Endothelial cell (in vitro differentiated cells): ENCODE measurements around the gene C9orf85. TPM values are rescaled to one million over a fixed set of nuclear protein-coding genes. Genes with fewer than 3 reads are reported as not detected.
"Not testable (repeated sequence)": the region's sequence is repeated elsewhere in the genome, so short reads cannot be mapped to it uniquely, and the experiment has no call there.

ENCODE experiments used
- DNase-seq: peaks from one replicate; pipeline ENCODE4 v3.0.0; 2021; ENCODE audit warnings: low spot score
- H3K27ac Mint-ChIP-seq: one replicate; pipeline ENCODE4 v1.8.0; 2021; ENCODE audit warnings: mixed read lengths, inconsistent platforms; ENCODE audit not compliant: unreplicated experiment
- H3K27me3 Mint-ChIP-seq: one replicate; pipeline ENCODE4 v1.8.0; 2021; ENCODE audit warnings: mild to moderate bottlenecking, moderate library complexity, mixed read lengths, inconsistent platforms; ENCODE audit not compliant: unreplicated experiment
- H3K36me3 Mint-ChIP-seq: one replicate; pipeline ENCODE4 v1.8.0; 2021; ENCODE audit warnings: mild to moderate bottlenecking, low read depth, mixed read lengths, inconsistent platforms; ENCODE audit not compliant: unreplicated experiment
- H3K4me1 Mint-ChIP-seq: one replicate; pipeline ENCODE4 v1.8.0; 2021; ENCODE audit warnings: mild to moderate bottlenecking, mixed read lengths, inconsistent platforms; ENCODE audit not compliant: unreplicated experiment
- H3K4me3 Mint-ChIP-seq: one replicate; pipeline ENCODE4 v1.8.0; 2021; ENCODE audit warnings: mild to moderate bottlenecking, mixed read lengths, inconsistent platforms; ENCODE audit not compliant: unreplicated experiment
- H3K9me3 Mint-ChIP-seq: one replicate; pipeline ENCODE4 v1.8.0; 2021; ENCODE audit warnings: mixed read lengths, inconsistent platforms; ENCODE audit not compliant: unreplicated experiment
- total RNA-seq: library from RNA; stranded (reverse); fragmentation: NEBNext Ultra II Directional; extraction: Animal tissue kit (Norgen Biotek cat#: 25700); gene quantifications from one replicate; pipeline ENCODE4 v1.2.1, GENCODE V29; 2021; ENCODE audit not compliant: unreplicated experiment
- TF ChIP-seq, protein P1 (sequence below): fragments of 200-600 bp; sonication (generic); IDR thresholded peaks from one replicate; pipeline ENCODE4 v1.5.0; 2021; ENCODE audit warnings: antibody characterized with exemption; ENCODE audit not compliant: unreplicated experiment

C9orf85 gene
- total RNA-seq, 1 donor from 2014 or later, result 12.2 TPM

DNA sequence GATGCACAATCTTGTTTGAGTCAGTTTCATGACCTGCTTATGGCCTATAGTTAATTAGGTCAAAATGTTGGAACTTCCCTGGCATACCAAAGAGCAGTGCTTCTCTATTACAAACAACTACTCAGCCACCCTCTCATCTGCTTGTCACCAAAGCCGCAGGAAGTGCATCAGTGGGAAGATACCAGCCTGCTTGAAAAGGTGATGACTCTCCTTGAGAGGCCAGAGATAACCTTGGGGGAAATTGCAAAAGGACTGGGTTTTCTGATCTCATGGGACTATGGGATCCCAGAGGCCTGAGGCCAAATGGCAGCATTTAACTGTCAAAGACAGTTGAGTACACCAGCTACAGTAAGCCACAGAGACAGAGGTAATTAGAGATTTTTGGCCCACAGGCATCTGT, 79.0 kb downstream of the C9orf85 start:
- H3K9me3 Mint-ChIP-seq, result no peaks in the 10 kb centered on the region
- no peaks in the 10 kb centered on the region for H3K36me3 Mint-ChIP-seq
- no peaks in the 10 kb centered on the region for H3K27me3 Mint-ChIP-seq
- peaks cover 3% of the 10 kb centered on the region for H3K4me1 Mint-ChIP-seq
- TF ChIP-seq, protein P1, sequence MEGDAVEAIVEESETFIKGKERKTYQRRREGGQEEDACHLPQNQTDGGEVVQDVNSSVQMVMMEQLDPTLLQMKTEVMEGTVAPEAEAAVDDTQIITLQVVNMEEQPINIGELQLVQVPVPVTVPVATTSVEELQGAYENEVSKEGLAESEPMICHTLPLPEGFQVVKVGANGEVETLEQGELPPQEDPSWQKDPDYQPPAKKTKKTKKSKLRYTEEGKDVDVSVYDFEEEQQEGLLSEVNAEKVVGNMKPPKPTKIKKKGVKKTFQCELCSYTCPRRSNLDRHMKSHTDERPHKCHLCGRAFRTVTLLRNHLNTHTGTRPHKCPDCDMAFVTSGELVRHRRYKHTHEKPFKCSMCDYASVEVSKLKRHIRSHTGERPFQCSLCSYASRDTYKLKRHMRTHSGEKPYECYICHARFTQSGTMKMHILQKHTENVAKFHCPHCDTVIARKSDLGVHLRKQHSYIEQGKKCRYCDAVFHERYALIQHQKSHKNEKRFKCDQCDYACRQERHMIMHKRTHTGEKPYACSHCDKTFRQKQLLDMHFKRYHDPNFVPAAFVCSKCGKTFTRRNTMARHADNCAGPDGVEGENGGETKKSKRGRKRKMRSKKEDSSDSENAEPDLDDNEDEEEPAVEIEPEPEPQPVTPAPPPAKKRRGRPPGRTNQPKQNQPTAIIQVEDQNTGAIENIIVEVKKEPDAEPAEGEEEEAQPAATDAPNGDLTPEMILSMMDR, result no peak
- H3K4me3 Mint-ChIP-seq, result no peak overlapping the region
- no peak for DNase-seq
- no peak overlapping the region for H3K27ac Mint-ChIP-seq

DNA sequence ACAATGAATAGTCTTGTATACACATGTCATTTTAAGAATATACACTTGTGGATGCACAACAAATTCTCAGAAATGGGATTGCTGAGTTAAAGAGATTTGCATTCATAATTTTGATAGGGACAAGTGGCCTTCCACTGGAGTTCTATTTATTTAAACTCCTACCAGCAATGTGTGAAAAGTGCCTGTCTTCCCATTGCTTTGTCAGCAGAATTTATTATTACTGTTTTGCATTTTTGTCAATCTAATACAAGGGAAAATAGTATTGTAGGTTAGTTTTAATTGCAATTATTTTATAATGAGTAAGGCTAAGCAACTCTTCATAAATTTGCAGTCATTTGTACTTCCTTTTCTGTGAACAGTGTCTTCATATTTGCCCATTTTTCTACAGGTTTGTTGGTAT, 94.0 kb downstream of the C9orf85 start:
- Mint-ChIP-seq H3K9me3 (no peaks in the 10 kb centered on the region), H3K4me1 (no peaks in the 10 kb centered on the region), H3K4me3 (no peak overlapping the region), H3K27ac (no peak overlapping the region), H3K27me3 (no peaks in the 10 kb centered on the region), H3K36me3 (no peaks in the 10 kb centered on the region)
- TF ChIP-seq, protein P1, result no peak
- DNase-seq, result no peak

DNA sequence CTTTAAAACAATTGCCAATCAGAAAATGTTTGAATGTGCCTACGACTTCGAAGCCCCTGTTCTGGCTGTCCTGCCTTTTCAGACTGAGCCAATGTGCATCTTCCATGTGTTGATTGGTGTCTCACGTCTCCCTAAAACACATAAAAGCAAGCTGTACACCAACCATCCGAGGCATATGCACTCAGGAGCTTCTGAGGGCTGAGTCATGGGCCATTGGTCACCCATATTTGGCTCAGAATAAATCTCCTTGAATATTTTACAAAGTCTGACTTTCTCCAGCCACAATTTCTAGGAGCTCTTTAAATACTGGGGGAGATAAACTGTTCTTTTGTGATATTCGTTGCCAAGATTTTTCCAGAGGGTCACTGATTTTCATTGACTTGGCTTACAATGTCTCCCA, 95.1 kb downstream of the C9orf85 start:
- no peaks in the 10 kb centered on the region for H3K36me3 Mint-ChIP-seq
- no peak overlapping the region for H3K4me3 Mint-ChIP-seq
- DNase-seq, result no peak
- H3K27me3 Mint-ChIP-seq, result no peaks in the 10 kb centered on the region
- TF ChIP-seq, protein P1, result no peak
- H3K9me3 Mint-ChIP-seq, result no peaks in the 10 kb centered on the region
- H3K27ac Mint-ChIP-seq, result no peak overlapping the region
- H3K4me1 Mint-ChIP-seq, result no peaks in the 10 kb centered on the region

DNA sequence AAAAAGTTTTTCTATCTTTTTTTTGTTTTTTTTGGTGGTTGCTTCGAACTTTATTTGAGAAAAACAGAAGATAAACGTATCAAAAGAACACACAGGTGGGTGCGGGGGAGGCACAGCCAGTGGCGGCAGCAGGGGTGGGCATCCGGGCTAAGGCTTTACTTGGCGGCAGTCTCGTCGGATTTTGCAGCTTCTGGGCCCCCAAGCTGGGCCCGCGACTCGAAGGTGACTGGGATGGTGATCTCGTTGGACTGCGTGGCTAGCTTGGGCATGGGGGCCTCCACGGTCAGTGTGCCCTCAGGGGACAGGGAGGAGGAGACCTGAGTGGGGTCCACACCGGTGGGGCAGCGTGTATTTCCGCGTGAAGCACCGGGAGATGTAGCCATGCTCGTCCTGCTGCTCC, 96.3 kb downstream of the C9orf85 start:
- not testable (repeated sequence) for H3K4me1 Mint-ChIP-seq, H3K4me3 Mint-ChIP-seq, H3K27me3 Mint-ChIP-seq, H3K36me3 Mint-ChIP-seq, DNase-seq, H3K9me3 Mint-ChIP-seq, H3K27ac Mint-ChIP-seq

DNA sequence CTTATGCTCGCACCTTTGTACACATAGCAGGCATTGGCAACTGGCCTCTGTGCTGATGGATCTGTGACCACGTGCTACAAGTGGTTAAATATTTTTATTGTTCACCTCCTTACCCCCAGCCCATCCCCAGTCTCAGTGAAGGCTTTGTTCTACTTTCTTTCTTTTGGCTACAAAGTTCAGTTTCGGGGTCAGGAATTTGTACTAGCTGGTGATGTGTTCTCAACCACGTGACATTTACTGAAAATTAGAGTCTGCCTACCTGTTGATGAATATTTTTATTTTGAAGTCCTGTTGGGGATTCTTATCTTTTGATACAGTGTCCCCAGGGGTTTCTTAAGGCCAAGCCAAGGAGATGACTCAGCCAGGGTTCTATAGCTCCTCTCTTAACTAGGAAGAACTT, 101.2 kb downstream of the C9orf85 start:
- H3K27me3 Mint-ChIP-seq, result no peaks in the 10 kb centered on the region
- TF ChIP-seq, protein P1, result no peak
- DNase-seq, result no peak
- no peaks in the 10 kb centered on the region for H3K4me1 Mint-ChIP-seq
- H3K27ac Mint-ChIP-seq, result no peak overlapping the region
- no peaks in the 10 kb centered on the region for H3K9me3 Mint-ChIP-seq
- H3K4me3 Mint-ChIP-seq, result no peak overlapping the region
- H3K36me3 Mint-ChIP-seq, result no peaks in the 10 kb centered on the region

DNA sequence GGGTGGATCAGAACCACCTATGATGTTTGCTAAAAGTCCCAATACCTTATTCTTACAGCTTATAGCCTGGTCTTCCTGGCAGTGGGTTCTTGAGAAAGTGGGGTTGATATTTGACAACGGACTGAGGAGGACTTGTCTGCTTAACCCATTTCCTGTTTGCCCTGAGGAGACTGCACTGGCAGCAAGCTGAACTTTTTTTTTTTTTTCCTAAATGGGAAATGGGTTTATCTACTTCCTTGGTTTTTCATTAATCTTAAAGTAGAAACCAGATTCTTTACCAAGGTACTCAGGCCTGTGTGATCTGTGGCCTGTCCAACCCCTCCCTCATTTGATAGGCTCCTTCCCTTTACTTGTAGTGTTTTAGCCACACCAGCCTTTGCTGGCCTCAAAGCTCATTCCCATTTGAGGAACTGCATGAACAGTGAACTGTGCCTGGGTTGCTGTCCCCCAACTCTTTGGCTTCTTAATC, 101.9 kb downstream of the C9orf85 start:
- H3K27me3 Mint-ChIP-seq, result no peaks in the 10 kb centered on the region
- H3K27ac Mint-ChIP-seq, result no peak overlapping the region
- DNase-seq, result no peak
- H3K4me1 Mint-ChIP-seq, result no peaks in the 10 kb centered on the region
- no peaks in the 10 kb centered on the region for H3K36me3 Mint-ChIP-seq
- no peak overlapping the region for H3K4me3 Mint-ChIP-seq
- TF ChIP-seq, protein P1, result no peak
- no peaks in the 10 kb centered on the region for H3K9me3 Mint-ChIP-seq
